HG03095 (cell line): ENCODE results near the gene TRIM49C.
"Not testable (repeated sequence)": the region's sequence is repeated elsewhere in the genome, so short reads cannot be mapped to it uniquely, and the experiment has no call there.

ENCODE experiments used
- ATAC-seq: cut with Tn5 transposase; IDR thresholded peaks from one replicate; pipeline ENCODE4 v1.9.1; 2021; ENCODE audit warnings: moderate library complexity; ENCODE audit not compliant: unreplicated experiment

Gene TRIM49C

DNA sequence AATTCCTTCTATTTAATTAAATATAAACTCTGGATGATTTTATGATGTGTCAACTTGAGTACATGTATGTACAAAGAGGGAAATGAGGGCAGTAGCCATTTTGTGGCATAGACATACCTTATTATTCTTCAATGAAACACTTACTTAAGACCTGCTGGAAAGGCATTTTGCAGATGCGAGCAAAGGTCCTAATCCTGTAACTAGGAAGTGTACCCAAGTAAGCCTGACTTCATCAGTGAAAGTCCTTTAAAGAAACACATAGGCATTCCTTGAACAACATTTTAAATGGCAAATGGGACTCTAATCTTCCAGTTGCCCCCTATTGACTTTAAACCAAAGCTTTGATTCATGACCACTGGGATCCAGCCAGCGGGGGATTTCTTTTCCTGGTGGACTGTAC lies at the start of gene TRIM49C:
Gene TRIM49C, plus strand, starts transcription at position 301 of the 400 bp plus-strand sequence. CDS start 4,106 bp downstream, outside the sequence.
- not testable (repeated sequence) for ATAC-seq

DNA sequence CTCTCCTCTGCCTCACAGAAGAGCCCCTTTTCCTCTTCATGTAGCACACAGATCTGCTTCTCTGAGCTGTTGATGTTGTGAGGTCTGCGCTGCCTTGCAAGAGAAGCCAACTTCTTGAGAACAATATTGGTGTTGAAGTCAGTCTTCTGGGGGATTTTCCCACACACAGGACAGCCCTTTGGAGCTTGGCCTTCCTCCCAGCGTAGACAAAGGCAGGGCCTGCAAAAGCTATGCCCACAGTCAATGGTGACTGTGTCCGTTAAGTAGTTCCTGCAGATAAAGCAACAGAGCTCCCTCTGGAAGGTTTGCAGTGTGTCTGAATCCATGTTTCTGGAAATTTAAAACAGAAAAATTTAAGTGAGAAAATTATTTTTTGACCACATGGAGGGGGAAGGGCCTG lies 6.7 kb upstream of the TRIM49C start:
- not testable (repeated sequence) for ATAC-seq

- ATAC-seq, result not testable (repeated sequence)
Observed at GRCh38 chr11:90051591-90052209, 20.8 kb downstream of the TRIM49C start.

- not testable (repeated sequence) for ATAC-seq
Observed at GRCh38 chr11:90052311-90052710, 21.4 kb downstream of the TRIM49C start.

DNA sequence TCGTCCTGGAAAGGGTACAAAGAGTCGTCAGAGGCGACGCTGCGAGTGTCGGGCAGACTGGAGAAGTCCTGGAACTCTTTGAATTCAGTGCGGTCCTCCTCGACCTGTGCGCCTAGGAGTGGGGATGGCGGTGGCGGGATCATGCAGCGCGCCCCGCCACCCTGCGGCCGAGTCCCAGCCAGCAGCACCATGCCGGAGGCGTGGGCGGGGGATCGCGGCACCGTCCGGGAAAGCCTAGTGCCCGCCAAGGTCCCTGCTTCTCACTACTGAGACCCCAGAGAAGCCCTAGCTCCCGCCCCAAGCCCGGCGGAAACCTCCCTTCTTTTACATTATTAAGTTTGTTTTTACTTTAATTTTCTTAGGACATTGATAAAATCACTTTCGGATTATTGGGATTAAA lies 22.6 kb downstream of the TRIM49C start:
- not testable (repeated sequence) for ATAC-seq

DNA sequence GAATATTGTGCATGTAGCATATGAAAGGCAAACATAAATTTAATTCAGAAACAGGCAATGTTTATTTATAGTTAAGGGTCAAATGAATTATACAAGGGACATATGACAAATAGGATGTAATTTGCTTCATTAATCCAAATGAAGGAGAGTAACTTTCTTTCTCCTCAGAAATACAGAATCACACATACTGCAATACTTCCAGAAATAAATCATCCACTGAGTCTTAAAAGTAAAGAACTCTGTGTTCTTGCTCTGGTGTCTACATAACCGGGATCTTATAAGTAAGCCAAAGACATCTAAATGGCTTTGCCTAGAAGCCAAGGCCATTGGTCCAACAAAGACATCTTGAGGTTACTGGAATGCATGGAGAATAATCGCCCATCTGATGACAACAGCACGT lies 54.7 kb downstream of the TRIM49C start, which contains the start of gene UBTFL1:
Gene UBTFL1, plus strand, starts transcription at position 301 of the 400 bp plus-strand sequence. Its CDS starts 0 bp downstream, at position 301.
- ATAC-seq, result not testable (repeated sequence)

DNA sequence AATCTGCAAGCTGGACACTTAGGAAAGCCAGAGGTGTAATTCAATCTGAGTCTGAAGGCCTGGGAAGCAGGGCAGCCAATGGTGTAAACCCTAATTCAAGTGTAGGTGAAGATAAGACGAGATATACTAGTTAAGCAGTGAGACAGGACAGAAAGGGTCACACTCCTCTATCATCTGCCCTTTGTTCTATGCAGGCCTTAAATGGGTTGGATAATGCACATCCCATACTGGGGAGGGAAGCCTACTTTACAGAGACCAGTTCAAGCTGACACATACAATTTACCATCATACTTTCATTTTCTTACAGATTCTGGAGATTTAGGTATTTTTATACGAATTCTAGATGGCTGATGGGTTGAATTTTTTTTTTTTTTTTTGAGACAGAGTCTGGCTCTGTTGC lies 57.8 kb downstream of the TRIM49C start:
- not testable (repeated sequence) for ATAC-seq
